Measurements from ENCODE around the gene LMBR1. TPM values are rescaled to one million over a fixed set of nuclear protein-coding genes. Genes with fewer than 3 reads are reported as not detected.

Gene LMBR1
- total and polyA plus RNA-seq, 8 donors: 7.5 to 187 (median 97.2) TPM

- H3K27me3 ChIP-seq: no peaks in the 10 kb centered on the region
- peaks cover 0 to 12% (median 4%) of the 10 kb centered on the region in 4 donors for H3K4me1 ChIP-seq
- TF ChIP-seq EP300 (IDR thresholded peaks at IDR 0.05) (no peak), POLR2AphosphoS5 (IDR thresholded peaks at IDR 0.05) (no peak), POLR2A (IDR thresholded peaks at IDR 0.05) (no peak), CTCF (IDR thresholded peaks at IDR 0.05) (no peak)
- no peak overlapping the region for H3K4me3 ChIP-seq
- no peaks in the 10 kb centered on the region for H3K9me3 ChIP-seq
- WGBS, 5 donors: 78 to 95% (median 92%) methylated on average over 3 of the region's 3 CpGs
- H3K36me3 ChIP-seq: peaks cover 4 to 40% (median 36%) of the 10 kb centered on the region in 4 donors
- intact Hi-C loops (cut with DNase I; ENCODE audit: low total_unique reads): no loop called here
- DNase-seq: no peak
- H3K27ac ChIP-seq: no peak overlapping the region
These were observed 56.5 kb downstream of the LMBR1 start for GRCh38 chr7:156836443-156836842.

- Histone ChIP-seq H3K4me1 (peaks cover 0 to 6% (median 0%) of the 10 kb centered on the region in 4 donors), H3K4me3 (no peak overlapping the region), H3K27me3 (no peaks in the 10 kb centered on the region), H3K9me3 (no peaks in the 10 kb centered on the region), H3K36me3 (peaks cover 4 to 40% (median 37%) of the 10 kb centered on the region in 4 donors), H3K27ac (no peak overlapping the region)
- 93 to 96% (median 96%) methylated on average over 3 of the region's 3 CpGs for WGBS, 5 donors
- TF ChIP-seq POLR2A (IDR thresholded peaks at IDR 0.05) (no peak), POLR2AphosphoS5 (IDR thresholded peaks at IDR 0.05) (no peak), EP300 (IDR thresholded peaks at IDR 0.05) (no peak), CTCF (IDR thresholded peaks at IDR 0.05) (no peak)
- no peak for DNase-seq
- intact Hi-C loops (cut with DNase I; ENCODE audit: low total_unique reads): no loop called here
These were observed 58.5 kb downstream of the LMBR1 start for GRCh38 chr7:156834462-156834861.

GRCh38 chr7:156833312-156833711, 59.7 kb downstream of the LMBR1 start:
- TF ChIP-seq POLR2A (IDR thresholded peaks at IDR 0.05) (no peak), CTCF (IDR thresholded peaks at IDR 0.05) (no peak), EP300 (IDR thresholded peaks at IDR 0.05) (no peak), POLR2AphosphoS5 (IDR thresholded peaks at IDR 0.05) (no peak)

GRCh38 chr7:156832195-156832877, 60.6 kb downstream of the LMBR1 start:
- TF ChIP-seq EP300 (IDR thresholded peaks at IDR 0.05) (no peak), POLR2A (IDR thresholded peaks at IDR 0.05) (no peak), CTCF (IDR thresholded peaks at IDR 0.05) (no peak), POLR2AphosphoS5 (IDR thresholded peaks at IDR 0.05) (no peak)
- intact Hi-C loops (cut with DNase I; ENCODE audit: low total_unique reads): no loop called here
- WGBS, 5 donors: 89 to 100% (median 98%) methylated on average over 1 of the region's 1 CpG
- H3K36me3 ChIP-seq: peaks cover 4 to 40% (median 37%) of the 10 kb centered on the region in 4 donors
- H3K27ac ChIP-seq: no peak overlapping the region
- peaks cover 0 to 7% (median 0%) of the 10 kb centered on the region in 4 donors for H3K4me1 ChIP-seq
- H3K9me3 ChIP-seq: no peaks in the 10 kb centered on the region
- H3K27me3 ChIP-seq: no peaks in the 10 kb centered on the region
- DNase-seq: no peak
- H3K4me3 ChIP-seq: no peak overlapping the region

More at GRCh38 chr7:156833312-156833711, 59.7 kb downstream of the LMBR1 start:
- Histone ChIP-seq H3K27ac (no peak overlapping the region), H3K9me3 (no peaks in the 10 kb centered on the region), H3K27me3 (no peaks in the 10 kb centered on the region), H3K36me3 (peaks cover 4 to 40% (median 37%) of the 10 kb centered on the region in 4 donors), H3K4me3 (no peak overlapping the region), H3K4me1 (peaks cover 0 to 7% (median 0%) of the 10 kb centered on the region in 4 donors)
- 95 to 98% (median 96%) methylated on average over 4 of the region's 4 CpGs for WGBS, 5 donors
- intact Hi-C loops (cut with DNase I; ENCODE audit: low total_unique reads): no loop called here
- no peak for DNase-seq
